CD4-positive, alpha-beta memory T cell (primary cell): ENCODE data around the gene SLC7A14. TPM values are rescaled to one million over a fixed set of nuclear protein-coding genes. Genes with fewer than 3 reads are reported as not detected.

ENCODE experiments used
- CTCF ChIA-PET: fragments of 350-600 bp; sonication (Branson Sonifier 250); formaldehyde crosslinking; loops from one replicate; lab custom pipeline; 2021; ENCODE audit warnings: inconsistent platforms; ENCODE audit not compliant: partially characterized antibody; lab: Charles Lee
- POLR2A ChIA-PET: fragments of 350-600 bp; sonication (Branson Sonifier 250); formaldehyde crosslinking; loops from one replicate; lab custom pipeline; 2021; ENCODE audit not compliant: partially characterized antibody; lab: Charles Lee
- DNase-seq, 5 donors: peaks; one replicate each; pipeline versions ENCODE4 v3.0.0 to v3.0.0-alpha.2; 2020 to 2022; ENCODE audit warnings: mixed read lengths in 1 of 5
- H3K27ac ChIP-seq: one replicate; pipeline ENCODE4 v1.7.0; 2013; ENCODE audit warnings: low read depth, low read length
- H3K27me3 ChIP-seq: 2 replicates; pipeline ENCODE4 v1.7.0; 2013; ENCODE audit warnings: mild to moderate bottlenecking, low read length, moderate library complexity; ENCODE audit not compliant: insufficient read depth
- H3K36me3 ChIP-seq: 2 replicates; pipeline ENCODE4 v1.7.0; 2013; ENCODE audit warnings: mild to moderate bottlenecking, low read length, moderate library complexity; ENCODE audit not compliant: insufficient read depth
- H3K4me1 ChIP-seq: 2 replicates; pipeline ENCODE4 v1.7.0; 2013; ENCODE audit warnings: mild to moderate bottlenecking, low read length, moderate library complexity; ENCODE audit not compliant: insufficient read depth
- H3K4me3 ChIP-seq, 2 donors: one replicate each; pipeline ENCODE4 v1.7.0; 2013; ENCODE audit warnings: low read length in 2 of 2, mild to moderate bottlenecking in 1 of 2
- H3K9me3 ChIP-seq, 2 donors: one replicate each; pipeline ENCODE4 v1.7.0; 2013; ENCODE audit warnings: low read length in 2 of 2, control low read depth in 1 of 2; ENCODE audit not compliant: control insufficient read depth in 1 of 2
- H3K27ac Mint-ChIP-seq, 7 donors: one replicate each; pipeline ENCODE4 v1.8.0; 2020 to 2021; ENCODE audit warnings: mixed read lengths in 7 of 7, mild to moderate bottlenecking in 6 of 7, inconsistent platforms in 3 of 7, moderate library complexity in 3 of 7
- H3K27me3 Mint-ChIP-seq, 2 donors: one replicate each; pipeline ENCODE4 v1.8.0; 2020 to 2021; ENCODE audit warnings: mixed read lengths in 2 of 2
- H3K36me3 Mint-ChIP-seq, 2 donors: one replicate each; pipeline ENCODE4 v1.8.0; 2020 to 2021; ENCODE audit warnings: mixed read lengths in 2 of 2, inconsistent platforms in 1 of 2, mild to moderate bottlenecking in 1 of 2
- H3K4me1 Mint-ChIP-seq, 4 donors: one replicate each; pipeline ENCODE4 v1.8.0; 2020 to 2021; ENCODE audit warnings: mixed read lengths in 4 of 4, mild to moderate bottlenecking in 1 of 4
- H3K4me3 Mint-ChIP-seq, 8 donors: one replicate each; pipeline ENCODE4 v1.8.0; 2020 to 2021; ENCODE audit warnings: mixed read lengths in 8 of 8, mild to moderate bottlenecking in 7 of 8, moderate library complexity in 6 of 8, inconsistent platforms in 3 of 8
- H3K9me3 Mint-ChIP-seq, 8 donors: one replicate each; pipeline ENCODE4 v1.8.0; 2020 to 2021; ENCODE audit warnings: mixed read lengths in 8 of 8, mild to moderate bottlenecking in 5 of 8, inconsistent platforms in 3 of 8, moderate library complexity in 1 of 8
- intact Hi-C: fragments of 100-400 bp; cut with micrococcal nuclease; formaldehyde crosslinking; loops from one replicate; pipeline ENCODE4 v1.15.1; 2023
- polyA plus RNA-seq, 2 donors: library from polyadenylated mRNA; unstranded; fragments of 300-500 nt; fragmentation: Illumina TruSeq; gene quantifications; one replicate each; pipeline ENCODE4 v1.2.3, GENCODE V29; 2021
- total RNA-seq, 2 experiments: library from RNA; stranded (reverse); gene quantifications; one replicate each; pipeline ENCODE4 v1.2.3, GENCODE V29; 2021

The SLC7A14 gene
- total and polyA plus RNA-seq, 4 experiments from 2014 or later = not detected

DNA sequence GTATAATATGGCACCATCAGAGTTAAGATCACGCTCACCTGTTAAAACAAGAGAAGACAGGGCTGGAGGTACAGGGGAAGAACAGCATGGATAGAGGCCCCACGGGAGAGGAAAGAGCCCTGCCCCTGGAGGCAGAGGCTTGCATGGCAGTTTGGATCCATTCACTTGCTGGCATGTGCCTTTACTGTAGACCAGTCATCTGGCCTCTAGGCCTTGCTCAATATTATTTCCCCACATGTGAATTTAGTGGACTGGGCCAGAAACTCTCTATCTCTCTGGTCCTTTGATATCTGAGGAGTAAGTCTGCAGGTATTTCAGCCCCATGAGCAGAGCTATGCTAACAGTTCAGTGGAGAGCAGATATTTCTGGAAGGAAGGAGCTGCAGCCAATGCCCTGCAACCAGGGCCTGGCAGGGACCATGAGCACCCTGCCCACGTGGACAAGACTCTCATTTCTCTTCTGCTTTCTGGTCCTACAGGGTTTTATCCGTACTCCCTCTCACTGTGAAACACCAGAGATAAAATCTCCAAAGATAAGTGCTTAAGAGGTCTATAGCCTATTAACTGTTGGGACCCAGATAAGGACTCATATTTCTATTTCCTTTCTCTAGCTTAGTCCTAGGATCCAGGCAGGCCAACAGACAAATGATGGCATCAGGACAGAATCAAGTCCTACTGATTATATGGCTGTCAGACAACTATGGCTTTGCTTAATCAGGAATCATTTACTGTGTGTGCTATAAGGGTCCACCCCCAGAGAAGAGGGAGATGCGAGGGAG, 102.2 kb downstream of the SLC7A14 start:
- no peak for DNase-seq
- Histone ChIP-seq H3K9me3 (no peaks in the 10 kb centered on the region), H3K4me1 (no peaks in the 10 kb centered on the region), H3K27me3 (no peaks in the 10 kb centered on the region), H3K36me3 (no peaks in the 10 kb centered on the region), H3K27ac (no peak overlapping the region), H3K4me3 (no peak overlapping the region)
- ChIA-PET POLR2A (no interaction called here), CTCF (no interaction called here)
- Mint-ChIP-seq H3K4me1 (no peaks in the 10 kb centered on the region), H3K9me3 (no peaks in the 10 kb centered on the region), H3K27me3 (peaks cover 4 to 12% of the 10 kb centered on the region in 2 donors), H3K4me3 (no peak overlapping the region), H3K36me3 (no peaks in the 10 kb centered on the region), H3K27ac (no peak overlapping the region)
- intact Hi-C loops = no loop called here

DNA sequence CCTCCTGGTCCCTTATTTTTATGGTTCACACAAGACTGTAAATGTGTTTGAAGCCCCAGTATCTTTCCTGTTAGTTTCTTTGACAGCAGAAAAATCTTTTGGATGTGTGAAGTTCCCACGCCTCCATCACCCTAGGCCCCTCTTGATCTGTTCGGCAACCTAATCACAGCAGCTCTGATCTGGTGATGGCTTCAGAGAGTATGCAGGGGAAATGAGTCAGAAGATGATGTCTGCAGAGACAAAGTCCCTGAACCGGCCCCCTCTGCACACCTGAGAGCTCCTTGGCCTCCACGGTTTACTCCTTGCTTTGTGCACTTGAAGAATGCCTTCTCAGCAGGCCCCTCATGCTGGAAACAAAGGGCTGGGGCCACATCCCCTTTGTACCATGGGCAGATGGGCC, 103.7 kb downstream of the SLC7A14 start:
- DNase-seq = no peak
- Mint-ChIP-seq H3K27me3 (peaks cover 4 to 16% of the 10 kb centered on the region in 2 donors), H3K36me3 (no peaks in the 10 kb centered on the region), H3K4me3 (no peak overlapping the region), H3K27ac (no peak overlapping the region), H3K4me1 (no peaks in the 10 kb centered on the region), H3K9me3 (no peaks in the 10 kb centered on the region)
- POLR2A ChIA-PET = no interaction called here
- intact Hi-C loops = no loop called here
- H3K27me3 ChIP-seq = no peaks in the 10 kb centered on the region
- no peaks in the 10 kb centered on the region for H3K9me3 ChIP-seq
- no peak overlapping the region for H3K27ac ChIP-seq
- H3K36me3 ChIP-seq = no peaks in the 10 kb centered on the region
- no peaks in the 10 kb centered on the region for H3K4me1 ChIP-seq
- CTCF ChIA-PET = no interaction called here
- H3K4me3 ChIP-seq = no peak overlapping the region

DNA sequence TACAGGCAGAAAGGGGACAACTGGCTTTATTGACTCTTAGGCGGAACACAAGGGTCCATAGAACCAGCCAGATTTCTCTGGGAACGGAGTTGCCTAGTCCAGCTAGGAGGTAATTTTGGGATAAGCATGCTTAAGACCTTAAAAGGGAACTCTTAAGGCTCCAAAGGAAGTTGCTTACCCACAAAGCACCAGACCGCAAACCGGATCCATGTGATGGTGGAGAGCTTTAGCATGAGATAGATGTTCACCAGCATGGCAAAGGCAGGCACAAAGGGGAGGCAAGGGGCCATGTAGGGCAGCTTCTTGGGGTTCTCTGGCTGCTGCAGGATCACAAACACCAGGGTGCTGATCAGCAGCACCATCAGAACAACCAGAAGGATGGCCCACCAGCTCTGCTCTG, 105.8 kb downstream of the SLC7A14 start:
- Mint-ChIP-seq H3K4me3 (no peak overlapping the region), H3K36me3 (no peaks in the 10 kb centered on the region), H3K27ac (no peak overlapping the region), H3K27me3 (peaks cover 5 to 15% of the 10 kb centered on the region in 2 donors), H3K9me3 (no peaks in the 10 kb centered on the region), H3K4me1 (no peaks in the 10 kb centered on the region)
- CTCF ChIA-PET = no interaction called here
- DNase-seq = no peak
- no peaks in the 10 kb centered on the region for H3K27me3 ChIP-seq
- no peak overlapping the region for H3K4me3 ChIP-seq
- H3K4me1 ChIP-seq = no peaks in the 10 kb centered on the region
- intact Hi-C loops = no loop called here
- no peaks in the 10 kb centered on the region for H3K9me3 ChIP-seq
- POLR2A ChIA-PET = no interaction called here
- H3K27ac ChIP-seq = no peak overlapping the region
- H3K36me3 ChIP-seq = no peaks in the 10 kb centered on the region

DNA sequence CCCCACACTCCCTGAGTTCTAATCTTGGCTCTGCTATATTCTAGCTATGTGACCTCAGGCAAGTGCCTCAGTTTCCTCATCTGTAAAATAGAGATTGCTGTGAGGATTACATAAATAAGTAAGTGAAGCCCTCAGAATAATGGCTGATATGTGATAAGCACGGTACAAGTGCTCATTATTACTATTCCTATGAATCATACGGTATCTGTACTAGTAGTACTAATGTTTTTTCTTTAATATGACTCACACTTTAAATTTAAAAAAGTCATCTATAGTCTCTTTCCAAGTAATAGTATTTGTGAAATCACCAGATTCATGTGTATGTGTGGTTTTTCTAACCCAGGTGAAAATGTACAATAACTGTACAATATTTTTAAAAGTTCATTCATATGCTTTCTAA, 108.5 kb downstream of the SLC7A14 start:
- H3K4me3 ChIP-seq = no peak overlapping the region
- Mint-ChIP-seq H3K36me3 (no peaks in the 10 kb centered on the region), H3K4me1 (no peaks in the 10 kb centered on the region), H3K4me3 (no peak overlapping the region), H3K9me3 (no peaks in the 10 kb centered on the region), H3K27ac (no peak overlapping the region), H3K27me3 (peaks cover 11 to 22% of the 10 kb centered on the region in 2 donors)
- intact Hi-C loops = no loop called here
- CTCF ChIA-PET = no interaction called here
- H3K4me1 ChIP-seq = no peaks in the 10 kb centered on the region
- H3K27me3 ChIP-seq = no peaks in the 10 kb centered on the region
- no peak for DNase-seq
- H3K9me3 ChIP-seq = no peaks in the 10 kb centered on the region
- POLR2A ChIA-PET = no interaction called here
- no peaks in the 10 kb centered on the region for H3K36me3 ChIP-seq
- H3K27ac ChIP-seq = no peak overlapping the region

DNA sequence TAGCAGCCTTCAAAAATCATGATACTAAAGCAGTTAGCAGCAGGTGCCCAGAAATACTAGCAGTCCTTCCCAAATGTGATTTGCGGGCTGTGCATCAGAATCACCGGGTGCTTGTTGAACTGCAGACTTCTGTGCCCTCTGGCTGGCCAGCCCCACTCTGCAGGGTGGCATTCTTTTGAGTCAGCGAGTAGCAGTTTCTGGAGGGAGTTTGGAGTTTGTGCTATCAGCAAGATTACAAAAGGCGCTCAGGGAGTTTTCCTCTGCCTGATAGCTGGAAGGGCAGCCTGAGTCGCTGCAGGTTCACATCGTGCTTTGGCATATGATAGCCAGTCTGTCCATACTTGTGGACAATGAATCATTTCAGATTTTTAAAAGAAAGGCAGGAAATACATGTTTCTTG, 109.6 kb downstream of the SLC7A14 start:
- Mint-ChIP-seq H3K36me3 (no peaks in the 10 kb centered on the region), H3K27ac (no peak overlapping the region), H3K4me1 (no peaks in the 10 kb centered on the region), H3K4me3 (no peak overlapping the region), H3K9me3 (no peaks in the 10 kb centered on the region), H3K27me3 (peaks cover 11 to 22% of the 10 kb centered on the region in 2 donors)
- CTCF ChIA-PET = no interaction called here
- no peaks in the 10 kb centered on the region for H3K4me1 ChIP-seq
- no peak overlapping the region for H3K4me3 ChIP-seq
- no peak for DNase-seq
- intact Hi-C loops = no loop called here
- POLR2A ChIA-PET = no interaction called here
- no peaks in the 10 kb centered on the region for H3K27me3 ChIP-seq
- H3K36me3 ChIP-seq = no peaks in the 10 kb centered on the region
- H3K9me3 ChIP-seq = no peaks in the 10 kb centered on the region
- H3K27ac ChIP-seq = no peak overlapping the region

DNA sequence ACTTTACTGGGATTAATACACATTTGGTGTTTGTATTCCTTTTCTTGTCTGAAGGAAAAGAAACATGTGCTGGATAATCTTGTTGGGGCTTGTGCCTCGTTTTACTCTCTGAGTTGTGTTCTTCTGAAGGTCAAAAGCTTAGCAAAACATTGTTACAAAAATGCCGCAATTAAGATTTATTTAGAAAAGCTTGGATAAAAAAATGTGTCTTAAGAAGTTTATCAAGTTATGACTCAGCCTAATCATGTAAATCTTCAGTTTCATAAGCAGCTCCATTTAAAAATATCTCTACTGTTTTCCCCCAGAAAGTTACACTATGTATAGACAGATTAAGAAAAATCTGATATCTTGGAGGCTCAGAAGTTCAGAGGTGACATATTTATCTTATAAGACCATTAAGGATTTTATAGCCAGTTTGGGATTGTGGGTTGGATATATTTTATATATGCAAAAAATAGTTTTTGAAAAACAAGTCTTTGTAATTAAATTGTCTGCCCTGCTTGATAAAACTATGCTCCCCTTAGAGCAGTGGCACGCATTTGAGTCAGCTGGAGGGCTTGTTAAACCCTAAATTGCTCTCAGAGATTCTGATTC, 110.7 kb downstream of the SLC7A14 start:
- Histone ChIP-seq H3K27ac (no peak overlapping the region), H3K4me1 (no peaks in the 10 kb centered on the region), H3K9me3 (no peaks in the 10 kb centered on the region), H3K36me3 (no peaks in the 10 kb centered on the region), H3K4me3 (no peak overlapping the region), H3K27me3 (no peaks in the 10 kb centered on the region)
- no peaks in the 10 kb centered on the region for H3K4me1 Mint-ChIP-seq
- no peak overlapping the region for H3K4me3 Mint-ChIP-seq
- no peak for DNase-seq
- intact Hi-C loops = no loop called here
- peaks cover 16 to 25% of the 10 kb centered on the region in 2 donors for H3K27me3 Mint-ChIP-seq
- CTCF ChIA-PET = interaction anchor here (1.3 kb wide), 1 partner anchor 38 kb away, joined by 3 read pairs; no protein-coding TSS in a partner anchor
- POLR2A ChIA-PET = no interaction called here
- H3K9me3 Mint-ChIP-seq = no peaks in the 10 kb centered on the region
- no peak overlapping the region for H3K27ac Mint-ChIP-seq
- H3K36me3 Mint-ChIP-seq = no peaks in the 10 kb centered on the region

DNA sequence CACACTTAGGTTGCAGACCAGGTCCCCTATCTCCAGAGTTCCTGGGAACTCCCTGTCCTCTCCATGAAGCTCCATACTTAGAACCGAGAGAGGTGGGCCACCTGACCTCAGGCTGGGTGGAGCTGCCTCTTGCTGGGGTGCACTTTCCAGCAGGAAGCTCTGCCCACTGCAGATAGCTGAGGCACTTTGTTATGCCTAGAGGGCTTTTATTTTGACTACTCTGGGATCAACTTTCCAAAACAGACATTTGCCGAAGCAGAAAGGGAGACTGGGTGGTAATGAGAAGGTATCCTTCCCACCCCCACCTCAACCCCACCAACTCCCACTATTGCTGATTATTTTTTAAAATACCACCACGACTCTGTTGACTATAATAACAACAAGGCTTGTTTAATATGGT, 112.5 kb downstream of the SLC7A14 start:
- POLR2A ChIA-PET = no interaction called here
- Mint-ChIP-seq H3K4me3 (no peak overlapping the region), H3K27me3 (peaks cover 18 to 22% of the 10 kb centered on the region in 2 donors), H3K36me3 (no peaks in the 10 kb centered on the region), H3K4me1 (no peaks in the 10 kb centered on the region), H3K9me3 (no peaks in the 10 kb centered on the region), H3K27ac (no peak overlapping the region)
- no peak overlapping the region for H3K4me3 ChIP-seq
- no peak for DNase-seq
- H3K4me1 ChIP-seq = no peaks in the 10 kb centered on the region
- intact Hi-C loops = no loop called here
- H3K27ac ChIP-seq = no peak overlapping the region
- H3K27me3 ChIP-seq = no peaks in the 10 kb centered on the region
- no peaks in the 10 kb centered on the region for H3K36me3 ChIP-seq
- CTCF ChIA-PET = no interaction called here
- no peaks in the 10 kb centered on the region for H3K9me3 ChIP-seq
